OCI-LY7 (cell line): Measurements from ENCODE around the gene DAB2IP.

Source experiments
- EZH2phosphoT487 ChIP-seq: fragments of 200-600 bp; sonication (generic); IDR thresholded peaks from 2 replicates; pipeline ENCODE4 v1.6.1; 2018; ENCODE audit warnings: low read depth, borderline replicate concordance, mild to moderate bottlenecking, mixed run types, antibody characterized with exemption, low read length, moderate library complexity, mixed read lengths
- TF ChIP-seq, protein P1 (sequence below): fragments of 200-600 bp; sonication (generic); conservative IDR thresholded peaks from 2 replicates; pipeline ENCODE4 v1.5.1; 2014; ENCODE audit warnings: mild to moderate bottlenecking, antibody characterized with exemption, low read length, moderate library complexity, mixed read lengths

DNA sequence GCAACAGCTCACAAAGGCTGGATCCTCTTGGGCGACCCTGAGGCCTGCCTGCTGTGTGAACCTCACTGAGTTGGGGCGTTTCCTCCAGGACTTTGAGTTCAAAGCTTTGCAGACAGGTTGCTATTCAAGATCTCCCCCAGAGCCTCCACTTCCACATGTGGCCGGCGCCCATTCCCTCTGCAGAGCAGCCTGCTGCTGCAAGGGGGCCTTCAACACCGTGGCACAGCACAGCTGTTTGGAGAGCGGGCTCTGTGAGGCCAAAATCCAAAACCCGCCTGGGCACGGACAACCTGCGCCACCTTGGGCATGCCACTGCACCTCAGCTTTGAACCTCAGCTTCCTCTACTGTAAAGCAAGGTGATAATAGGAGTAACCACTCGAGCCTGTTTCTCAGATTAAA, 160.3 kb downstream of the DAB2IP start:
- TF ChIP-seq, protein P1, sequence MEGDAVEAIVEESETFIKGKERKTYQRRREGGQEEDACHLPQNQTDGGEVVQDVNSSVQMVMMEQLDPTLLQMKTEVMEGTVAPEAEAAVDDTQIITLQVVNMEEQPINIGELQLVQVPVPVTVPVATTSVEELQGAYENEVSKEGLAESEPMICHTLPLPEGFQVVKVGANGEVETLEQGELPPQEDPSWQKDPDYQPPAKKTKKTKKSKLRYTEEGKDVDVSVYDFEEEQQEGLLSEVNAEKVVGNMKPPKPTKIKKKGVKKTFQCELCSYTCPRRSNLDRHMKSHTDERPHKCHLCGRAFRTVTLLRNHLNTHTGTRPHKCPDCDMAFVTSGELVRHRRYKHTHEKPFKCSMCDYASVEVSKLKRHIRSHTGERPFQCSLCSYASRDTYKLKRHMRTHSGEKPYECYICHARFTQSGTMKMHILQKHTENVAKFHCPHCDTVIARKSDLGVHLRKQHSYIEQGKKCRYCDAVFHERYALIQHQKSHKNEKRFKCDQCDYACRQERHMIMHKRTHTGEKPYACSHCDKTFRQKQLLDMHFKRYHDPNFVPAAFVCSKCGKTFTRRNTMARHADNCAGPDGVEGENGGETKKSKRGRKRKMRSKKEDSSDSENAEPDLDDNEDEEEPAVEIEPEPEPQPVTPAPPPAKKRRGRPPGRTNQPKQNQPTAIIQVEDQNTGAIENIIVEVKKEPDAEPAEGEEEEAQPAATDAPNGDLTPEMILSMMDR = no peak
- TF ChIP-seq EZH2phosphoT487 = no peak
